Activated naive CD4-positive, alpha-beta T cell treated with anti-CD3 and anti-CD28 coated beads, Interleukin-2, amount 50 U/mL, for 72 hours (primary cell): ENCODE data around the gene TADA2A. TPM values are rescaled to one million over a fixed set of nuclear protein-coding genes. Genes with fewer than 3 reads are reported as not detected.
A peak's percentile ranks its signal among the peaks of the same experiment; 100 is the strongest.

Experiments used
- ATAC-seq, 2 donors: fragments of 150-1000 bp; cut with Tn5 transposase; 2 replicates each; pipeline ENCODE4 v1.10.0; 2021; ENCODE audit warnings: mild to moderate bottlenecking in 2 of 2, moderate library complexity in 2 of 2
- DNase-seq, 2 donors: peaks; one replicate each; pipeline ENCODE4 v3.0.0; 2021 to 2022; ENCODE audit warnings: low spot score in 2 of 2
- H3K27ac Mint-ChIP-seq, 2 donors: one replicate each; pipeline ENCODE4 v1.8.0; 2022; ENCODE audit warnings: mild to moderate bottlenecking in 2 of 2, mixed read lengths in 2 of 2
- H3K36me3 Mint-ChIP-seq, 2 donors: one replicate each; pipeline ENCODE4 v1.8.0; 2022; ENCODE audit warnings: mixed read lengths in 2 of 2
- H3K9me3 Mint-ChIP-seq, 2 donors: one replicate each; pipeline ENCODE4 v1.8.0; 2022; ENCODE audit warnings: mixed read lengths in 2 of 2
- total RNA-seq, 2 donors: library from RNA; stranded (reverse); gene quantifications; one replicate each; pipeline ENCODE4 v1.2.3, GENCODE V29; 2022

The TADA2A gene
- total RNA-seq, 2 donors from 2014 or later = 24.8 to 33.4 TPM

DNA sequence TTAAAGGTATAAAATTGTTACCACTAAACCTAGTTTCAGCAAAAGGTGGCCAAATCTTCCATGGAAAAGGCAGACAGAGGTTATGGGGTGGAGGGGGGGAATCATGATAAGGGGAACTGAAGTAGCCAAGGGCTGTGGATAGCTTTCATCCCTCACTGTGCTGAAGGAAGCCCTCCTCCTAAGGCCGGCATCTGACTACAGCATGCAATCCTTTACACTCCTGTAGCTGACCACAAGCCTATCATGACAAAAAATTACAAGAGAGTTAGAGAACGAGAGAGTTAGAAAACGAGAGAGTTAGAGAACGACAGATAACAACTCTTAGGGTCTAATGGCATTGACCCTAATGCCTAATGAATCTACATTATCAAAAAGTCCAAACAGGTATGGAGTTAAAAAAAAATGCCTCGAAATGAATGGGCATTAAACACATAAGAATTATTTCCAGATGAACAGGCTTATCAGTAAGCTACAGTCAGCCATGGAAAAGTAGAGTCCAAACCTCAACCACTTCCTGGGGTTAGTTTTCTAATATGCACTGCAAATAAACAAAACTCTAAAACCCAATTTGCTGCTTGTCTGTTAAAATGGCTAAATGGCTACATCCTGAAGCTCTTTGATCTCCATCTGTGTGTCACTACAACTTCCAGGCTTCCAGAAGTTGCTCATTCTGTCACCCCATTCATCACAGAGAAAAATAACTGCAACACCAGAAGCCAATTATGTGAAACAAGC is 112.7 kb downstream of the TADA2A start:
- Mint-ChIP-seq H3K27ac (peak overlapping the region in 1 of 2 donors; percentile 35), H3K36me3 (peaks cover 0 to 5% of the 10 kb centered on the region in 2 donors), H3K9me3 (no peaks in the 10 kb centered on the region)
- DNase-seq = no peak
- ATAC-seq = no peak

DNA sequence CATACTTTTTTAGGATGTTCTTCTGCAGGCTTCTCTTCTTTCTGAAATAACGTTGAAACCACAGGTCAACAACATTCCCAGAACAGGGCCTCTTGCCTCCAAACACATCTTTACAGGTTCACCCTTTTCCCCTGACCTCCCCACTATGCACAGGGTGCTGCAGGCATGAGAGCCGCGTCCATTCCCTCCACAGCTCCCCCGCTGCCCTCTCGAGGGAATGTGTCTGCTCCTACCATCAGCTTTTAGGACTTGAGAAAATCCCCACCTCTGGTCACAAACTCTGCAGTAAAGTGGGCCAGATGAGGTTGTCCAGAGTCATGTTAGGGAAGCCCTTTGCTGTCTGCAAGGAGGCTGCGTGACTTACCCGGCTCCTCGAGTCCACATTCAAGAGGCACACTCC is 113.5 kb downstream of the TADA2A start:
- peaks cover 0 to 5% of the 10 kb centered on the region in 2 donors for H3K36me3 Mint-ChIP-seq
- ATAC-seq (no peak), DNase-seq (no peak)
- H3K27ac Mint-ChIP-seq = peak overlapping the region; percentile 35 to 62
- H3K9me3 Mint-ChIP-seq = no peaks in the 10 kb centered on the region

DNA sequence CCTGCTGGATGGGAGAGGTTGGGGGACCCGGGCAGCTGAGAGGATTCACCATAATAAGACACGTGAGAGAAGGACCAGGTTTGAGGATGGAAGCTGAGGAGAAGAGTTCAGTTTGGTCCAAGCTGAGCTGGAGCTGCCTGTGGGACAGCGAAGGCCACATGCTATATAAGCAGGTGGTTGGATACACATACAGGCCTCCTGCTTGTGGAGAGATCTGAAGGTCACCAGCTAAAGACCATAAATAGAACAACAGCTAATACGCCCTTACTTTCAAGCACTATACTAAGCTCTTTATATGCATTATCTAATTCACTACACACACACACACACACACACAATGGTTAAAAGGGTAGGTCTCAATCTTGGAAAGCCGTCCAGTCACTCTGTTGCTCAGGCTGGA is 115.1 kb downstream of the TADA2A start:
- no peaks in the 10 kb centered on the region for H3K9me3 Mint-ChIP-seq
- peak overlapping the region; percentile 35 to 58 for H3K27ac Mint-ChIP-seq
- no peak for DNase-seq
- no peak for ATAC-seq
- H3K36me3 Mint-ChIP-seq = peaks cover 0 to 5% of the 10 kb centered on the region in 2 donors

DNA sequence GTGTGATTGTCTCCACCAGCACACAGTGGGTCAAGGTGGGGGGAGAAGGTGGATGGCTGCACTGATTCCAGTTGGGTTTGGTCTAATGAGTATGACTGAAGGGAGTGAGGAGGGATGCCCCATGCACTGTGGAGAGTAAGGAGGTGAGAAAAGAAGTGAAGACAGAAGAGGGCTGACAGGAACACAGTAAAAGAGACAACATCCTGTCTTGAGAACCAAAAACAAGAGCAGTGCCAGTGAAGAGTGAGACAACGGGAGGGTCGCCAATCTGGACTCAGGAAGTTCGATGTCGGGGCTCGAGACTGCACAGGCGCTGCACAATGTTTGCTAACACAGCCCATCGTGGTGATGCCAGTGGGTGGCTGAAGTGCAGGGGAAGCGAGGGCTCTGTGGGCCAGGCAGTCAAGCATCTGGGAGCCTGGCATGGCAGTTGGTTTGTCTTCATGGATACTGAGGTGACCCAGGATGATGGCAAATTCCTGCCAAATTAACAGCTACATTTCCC is 117.1 kb downstream of the TADA2A start:
- Mint-ChIP-seq H3K9me3 (no peaks in the 10 kb centered on the region), H3K36me3 (no peaks in the 10 kb centered on the region), H3K27ac (peak overlapping the region; percentile 44 to 75)
- no peak for DNase-seq
- ATAC-seq = no peak

DNA sequence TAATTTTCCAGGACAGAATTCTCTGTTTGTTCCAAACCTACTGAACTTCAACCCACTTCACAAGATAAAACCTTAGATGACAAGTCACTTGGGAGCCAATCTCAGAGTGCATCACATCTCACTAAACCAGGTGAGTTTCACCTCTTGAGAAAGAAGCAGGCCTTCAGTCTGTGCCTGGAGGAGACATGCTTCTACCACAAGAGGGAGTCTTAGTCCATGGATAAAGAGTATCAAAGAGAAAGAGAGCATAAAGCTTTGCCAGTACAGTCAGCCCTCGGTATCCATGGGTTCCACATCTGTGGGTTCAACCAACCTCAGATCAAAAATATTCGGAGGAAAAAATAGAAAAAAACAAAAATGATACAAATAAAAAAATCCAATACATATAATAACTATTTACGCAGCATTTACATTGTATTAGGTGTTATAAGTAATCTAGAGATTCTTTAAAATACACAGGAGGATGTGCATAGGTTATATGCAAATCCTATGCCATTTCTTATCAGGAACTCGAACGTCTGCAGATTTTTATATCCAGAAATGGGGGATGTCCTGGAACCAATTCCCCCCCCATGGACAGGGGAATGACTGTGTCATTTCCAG is 120.7 kb downstream of the TADA2A start:
- Mint-ChIP-seq H3K36me3 (peaks cover 0 to 4% of the 10 kb centered on the region in 2 donors), H3K27ac (peak overlapping the region in 1 of 2 donors; percentile 56)

More for the DNA sequence above, 120.7 kb downstream of the TADA2A start:
- DNase-seq (no peak), ATAC-seq (peak; percentile 69 to 84)
- no peaks in the 10 kb centered on the region for H3K9me3 Mint-ChIP-seq

Other genes starting within 250 kb of the TADA2A start
- gene C17orf78, start 30.9 kb upstream of the TADA2A start, total RNA-seq = not detected
- 10 to 100 TPM; 47.6 to 59.9 TPM for gene ACACA, start 50 bp upstream of the TADA2A start, total RNA-seq
- gene DUSP14, start 83.0 kb downstream of the TADA2A start, total RNA-seq = 10 to 100 TPM in 1 of 2 donors, 1 to 10 TPM in 1; 7.6 to 13.1 TPM
- 10 to 100 TPM; 53.3 to 76.5 TPM for gene SYNRG, start 202.5 kb downstream of the TADA2A start, total RNA-seq
- gene DDX52, start 236.6 kb downstream of the TADA2A start, total RNA-seq = 10 to 100 TPM; 25.0 to 45.2 TPM